HG03432 (cell line): ENCODE results near the gene PRKCQ.
A peak's percentile ranks its signal among the peaks of the same experiment; 100 is the strongest.
"Not testable (repeated sequence)": the region's sequence is repeated elsewhere in the genome, so short reads cannot be mapped to it uniquely, and the experiment has no call there.

Source experiments
- ATAC-seq: cut with Tn5 transposase; IDR thresholded peaks from one replicate; pipeline ENCODE4 v1.9.1; 2021; ENCODE audit warnings: mild to moderate bottlenecking, moderate library complexity; ENCODE audit not compliant: unreplicated experiment

The PRKCQ gene

DNA sequence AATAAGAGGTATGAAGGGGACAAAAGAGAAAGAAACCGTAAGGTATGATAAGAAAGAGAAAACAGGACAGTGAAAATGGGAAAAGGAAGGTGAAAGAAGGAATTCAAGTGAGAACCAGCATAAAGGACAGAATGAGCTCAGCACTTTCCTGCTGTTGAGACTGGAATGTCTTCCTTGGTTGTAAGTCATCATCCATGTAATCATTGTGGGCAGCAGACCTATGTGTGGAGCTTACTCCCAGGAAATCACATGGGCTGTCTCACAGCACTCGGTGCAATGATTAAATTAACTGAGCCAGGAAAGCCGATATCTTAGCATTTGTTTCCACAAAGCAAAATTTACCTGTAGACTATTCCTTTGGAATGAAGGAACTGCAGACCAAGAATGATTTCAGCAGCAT is 118.1 kb downstream of the PRKCQ start:
- ATAC-seq = no peak

DNA sequence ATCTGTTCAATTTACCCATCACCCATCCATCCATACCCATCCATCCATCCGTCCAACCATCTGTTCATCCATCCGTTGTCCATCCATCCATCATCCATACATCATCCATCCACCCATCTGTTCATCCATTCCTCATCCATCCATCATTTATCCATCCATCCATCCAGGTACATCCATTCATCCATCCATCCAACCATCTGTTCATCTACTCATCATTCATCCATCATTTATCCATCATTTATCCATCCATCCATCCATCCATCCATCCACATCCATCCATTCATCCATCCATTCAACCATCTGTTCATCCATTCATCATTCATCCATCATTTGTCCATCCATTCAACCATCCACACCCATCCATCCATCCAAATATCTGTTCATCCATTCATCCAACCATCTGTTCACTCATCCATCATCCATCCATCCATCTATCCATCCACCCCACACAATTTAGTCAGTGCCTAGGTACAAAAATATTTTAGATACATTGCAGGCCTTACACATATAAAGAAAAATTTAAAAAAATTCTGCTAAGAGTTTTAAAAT is 119.1 kb downstream of the PRKCQ start:
- no peak for ATAC-seq

DNA sequence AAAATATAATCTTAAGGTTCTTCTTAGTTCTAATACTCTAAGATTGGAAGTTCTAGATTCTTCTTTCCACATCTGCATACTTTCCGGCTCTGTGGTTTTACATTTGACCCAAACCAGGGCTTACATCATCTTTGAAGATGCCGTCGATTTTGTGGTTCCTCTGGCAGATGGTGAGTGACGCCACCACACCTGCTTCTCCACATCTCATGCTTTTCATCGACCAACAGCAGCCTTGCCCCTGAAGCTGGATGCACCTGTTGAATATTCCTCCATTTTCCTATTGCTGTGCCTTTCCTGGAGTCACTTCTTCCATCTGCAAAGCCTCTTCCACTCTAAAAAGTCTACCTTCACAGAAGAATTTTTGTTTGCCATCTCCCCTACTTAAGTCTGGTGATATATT is 121.3 kb downstream of the PRKCQ start:
- no peak for ATAC-seq

DNA sequence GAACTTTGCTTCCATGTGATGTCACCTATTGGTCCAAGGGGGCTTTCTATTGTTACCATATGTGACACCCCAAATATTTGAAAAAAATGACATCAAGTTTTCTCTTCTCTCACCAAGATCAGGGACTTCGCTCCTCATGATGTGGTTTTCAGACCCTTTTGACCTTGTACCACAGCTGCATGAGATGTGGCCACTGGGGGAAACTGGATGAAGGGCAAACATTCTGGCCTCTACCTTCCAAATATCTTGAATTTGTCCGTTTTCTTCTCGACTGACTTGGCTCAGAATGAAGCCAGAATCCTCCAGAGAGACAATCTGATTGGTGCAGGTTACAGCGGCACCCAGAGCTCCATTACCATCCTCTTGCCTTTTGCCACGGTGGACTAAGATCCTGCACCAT is 122.7 kb downstream of the PRKCQ start:
- no peak for ATAC-seq

DNA sequence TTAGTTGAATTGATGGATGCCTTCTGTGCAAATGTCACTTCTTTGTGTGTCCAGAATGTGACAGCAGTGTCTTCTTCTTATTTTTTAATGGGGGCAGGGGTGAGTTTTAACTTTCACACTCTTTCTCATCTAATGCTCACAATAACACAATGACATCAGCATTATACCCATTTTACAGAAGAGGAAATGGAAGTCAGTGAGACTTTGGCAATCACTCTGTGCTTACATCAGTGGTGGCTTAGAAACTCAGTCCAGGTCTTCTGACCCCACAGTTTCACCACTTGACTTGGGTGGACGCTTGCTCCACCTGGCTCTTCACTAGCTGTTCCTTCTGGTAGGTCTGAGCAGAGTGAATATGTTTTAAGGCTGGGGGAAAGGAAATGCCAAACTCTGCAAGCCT is 124.0 kb downstream of the PRKCQ start:
- no peak for ATAC-seq

DNA sequence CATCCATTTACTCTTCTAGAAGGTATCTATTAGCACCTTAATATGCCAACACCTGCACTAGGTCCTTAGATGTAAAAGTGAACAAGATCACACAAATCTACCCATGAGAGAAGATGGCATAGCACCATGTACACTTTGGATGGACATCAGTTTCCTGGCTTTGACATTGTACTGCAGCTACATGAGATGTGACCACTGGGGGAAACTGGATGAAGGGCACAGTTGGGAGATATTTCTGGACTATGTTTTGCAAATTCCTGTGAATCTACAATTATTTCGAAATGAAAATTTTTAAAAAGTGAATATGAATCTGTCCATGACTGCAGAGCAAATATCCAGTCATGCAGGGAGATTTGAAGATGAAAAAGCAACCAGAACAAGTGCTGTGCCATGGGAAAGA is 124.5 kb downstream of the PRKCQ start:
- ATAC-seq = no peak

DNA sequence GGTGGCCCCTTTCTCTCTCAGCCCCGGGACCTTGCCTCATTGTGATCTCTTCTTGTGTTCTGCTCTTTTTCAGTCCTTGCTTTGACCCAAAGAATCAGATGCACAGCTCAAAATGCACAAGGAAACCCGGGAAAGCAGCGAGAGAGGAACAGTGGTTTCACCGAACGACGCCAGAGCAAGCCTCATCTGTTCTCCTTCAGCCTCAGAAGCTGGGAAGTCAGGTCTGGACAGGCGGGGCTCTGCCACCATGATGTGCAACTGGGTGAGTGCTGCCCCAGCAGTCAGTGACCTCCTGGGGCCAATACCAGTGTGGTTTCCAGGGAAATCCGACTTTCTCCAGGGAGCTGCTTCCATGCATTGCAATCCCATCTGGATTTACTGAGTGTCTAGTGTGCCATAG is 133.4 kb downstream of the PRKCQ start:
- no peak for ATAC-seq

DNA sequence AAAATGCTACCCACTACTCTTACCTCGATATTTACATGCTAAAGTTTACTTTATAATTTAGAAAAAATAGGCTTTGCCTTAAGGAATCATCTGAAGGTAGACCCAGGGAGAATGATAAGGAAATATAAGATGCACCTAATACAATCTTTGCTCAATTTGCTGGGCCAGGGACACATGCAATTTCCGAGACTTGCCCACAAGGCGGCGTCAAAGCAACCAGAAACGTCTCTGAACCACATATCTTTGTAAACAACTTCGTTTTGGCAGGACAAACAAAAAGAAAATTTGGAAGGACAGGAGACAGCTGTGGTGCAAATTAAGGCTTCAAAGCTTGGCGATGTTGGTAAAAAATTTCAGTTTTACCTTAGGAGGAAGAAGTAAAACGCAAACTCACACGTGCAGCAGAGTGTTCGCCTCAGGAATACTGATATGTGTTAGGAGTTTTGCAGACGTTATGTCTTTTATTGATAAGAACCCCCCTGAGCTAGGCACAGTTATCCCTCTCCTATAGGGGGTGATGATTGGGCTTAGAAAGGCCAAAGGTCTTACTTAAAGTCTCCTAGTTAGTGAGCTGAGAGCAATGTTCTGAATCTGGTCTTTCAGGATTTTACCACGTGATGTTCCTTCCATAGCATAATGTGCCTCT is 134.3 kb downstream of the PRKCQ start:
- ATAC-seq = no peak

DNA sequence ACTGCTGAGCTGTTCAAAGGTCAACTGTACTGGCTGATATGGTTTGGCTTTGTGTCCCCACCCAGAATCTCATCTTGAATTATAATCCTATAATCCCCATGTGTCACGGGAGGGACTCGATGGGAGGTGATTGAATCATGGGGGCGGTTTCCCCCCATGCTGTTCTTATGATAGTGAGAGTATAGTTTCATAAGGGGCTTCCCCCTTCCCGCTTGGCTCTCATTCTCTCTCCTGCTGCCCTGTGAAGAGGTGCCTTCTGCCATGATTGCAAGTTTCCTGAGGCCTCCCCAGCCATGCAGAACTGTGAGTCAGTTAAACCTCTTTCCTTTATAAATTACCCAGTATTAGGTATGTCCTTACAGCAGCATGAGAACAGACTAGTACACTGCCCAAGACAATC is 140.2 kb downstream of the PRKCQ start:
- not testable (repeated sequence) for ATAC-seq

DNA sequence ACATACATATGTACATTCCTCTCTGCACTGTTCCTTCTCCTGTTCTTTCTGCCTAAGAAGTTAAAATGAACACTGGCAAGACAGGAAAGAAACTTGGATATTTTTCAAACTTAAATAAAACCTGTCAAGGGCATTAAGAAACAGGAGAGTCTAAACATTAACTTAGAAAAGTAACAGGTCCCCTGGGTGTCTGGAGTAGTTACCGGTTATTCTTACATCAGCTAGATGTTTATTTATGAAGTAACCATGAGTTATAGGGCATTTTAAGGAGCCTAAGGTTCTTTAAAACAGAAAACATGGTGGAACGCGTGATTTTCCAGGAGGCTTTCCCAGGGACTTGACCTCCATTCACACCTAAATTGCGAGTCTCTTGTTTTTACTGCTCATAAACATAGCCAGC is 148.2 kb downstream of the PRKCQ start:
- no peak for ATAC-seq

DNA sequence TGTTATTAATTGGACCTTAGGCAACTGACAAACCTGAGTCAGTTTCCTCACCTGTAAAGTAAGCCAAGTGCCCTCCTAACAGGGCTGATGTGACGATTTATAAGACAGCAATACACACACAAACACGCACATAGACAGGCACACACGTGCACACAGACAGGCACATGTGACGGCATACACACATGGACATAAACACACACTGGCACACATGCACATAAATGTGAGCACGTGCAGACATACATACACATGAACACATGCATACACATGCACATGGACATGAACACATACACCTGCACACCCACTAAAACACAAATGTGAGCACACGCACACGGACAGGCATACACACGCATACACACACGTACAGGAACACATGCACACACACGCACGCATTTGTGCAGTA is 148.9 kb downstream of the PRKCQ start:
- no peak for ATAC-seq

DNA sequence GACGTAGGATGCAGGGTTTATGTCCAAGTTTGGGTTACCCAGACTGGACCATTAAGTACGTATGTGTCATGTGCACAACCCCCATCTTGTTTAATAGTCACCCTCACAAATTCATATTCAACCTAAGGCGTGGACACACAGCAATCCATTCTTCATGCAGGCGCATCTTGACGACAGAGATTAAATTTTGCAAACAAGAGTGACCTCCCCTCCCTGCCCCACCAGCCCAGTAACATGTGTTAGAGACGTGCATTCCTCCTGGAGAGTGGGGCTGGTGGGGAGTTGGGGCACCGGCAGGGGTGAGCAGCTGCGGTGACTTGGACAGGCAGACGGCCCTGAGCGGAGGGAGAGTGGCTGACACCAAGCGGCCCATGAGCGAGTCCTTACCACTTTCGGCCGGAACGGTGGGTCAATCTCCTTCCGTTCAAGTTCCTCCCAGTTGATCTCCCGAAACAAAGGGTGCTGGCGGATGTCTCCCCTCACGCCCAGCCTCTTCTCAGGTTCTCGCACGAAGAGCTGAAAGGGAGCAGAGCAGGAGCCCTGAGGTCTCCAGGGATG is 149.6 kb downstream of the PRKCQ start:
- ATAC-seq = no peak

DNA sequence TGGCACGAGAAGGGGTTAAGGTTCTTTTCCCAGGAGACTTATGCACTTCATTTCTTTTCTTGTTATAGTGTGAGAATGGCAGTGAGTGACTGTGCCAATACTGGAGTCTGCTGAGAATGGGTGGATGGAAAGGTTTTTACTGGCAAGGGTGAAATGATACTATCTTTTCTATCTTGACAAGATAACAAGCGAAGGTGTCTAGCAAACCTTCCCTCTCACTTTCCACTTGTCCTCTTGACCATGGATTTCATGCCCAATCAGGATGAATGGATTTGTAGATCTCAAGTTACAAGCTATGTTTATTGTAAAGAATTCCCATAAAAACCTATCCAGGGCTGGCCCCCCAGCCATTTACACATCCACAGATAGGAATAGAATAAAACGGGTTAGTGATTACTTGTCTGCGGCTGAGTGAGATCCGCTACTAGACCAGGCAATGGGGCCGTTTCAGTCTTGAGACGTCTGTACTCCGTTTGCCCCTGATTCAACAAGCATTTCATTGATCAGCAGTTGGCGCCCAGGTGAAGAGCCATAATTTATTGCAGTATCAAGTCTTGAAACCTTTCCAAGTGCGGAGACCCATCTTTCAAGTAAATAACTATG is 152.6 kb downstream of the PRKCQ start:
- no peak for ATAC-seq

DNA sequence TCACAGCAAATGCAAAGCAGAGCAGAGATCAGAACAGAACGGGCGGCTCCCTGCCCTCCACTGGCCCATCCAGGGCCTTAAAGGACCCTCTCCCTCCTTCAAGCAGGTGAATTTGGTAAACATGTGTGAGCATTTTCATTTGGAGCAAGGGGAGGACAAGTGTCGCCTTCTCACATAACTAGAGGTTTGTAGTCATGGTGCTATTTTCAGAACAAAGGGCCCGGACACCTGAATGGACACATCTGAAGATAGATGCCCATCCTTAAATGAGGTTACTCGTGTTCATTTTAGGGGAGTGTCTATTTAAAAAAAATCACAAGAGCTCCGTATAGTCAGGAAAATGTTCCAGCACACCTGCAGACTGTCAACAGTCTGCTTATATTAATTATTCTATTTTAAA is 153.8 kb downstream of the PRKCQ start:
- no peak for ATAC-seq

DNA sequence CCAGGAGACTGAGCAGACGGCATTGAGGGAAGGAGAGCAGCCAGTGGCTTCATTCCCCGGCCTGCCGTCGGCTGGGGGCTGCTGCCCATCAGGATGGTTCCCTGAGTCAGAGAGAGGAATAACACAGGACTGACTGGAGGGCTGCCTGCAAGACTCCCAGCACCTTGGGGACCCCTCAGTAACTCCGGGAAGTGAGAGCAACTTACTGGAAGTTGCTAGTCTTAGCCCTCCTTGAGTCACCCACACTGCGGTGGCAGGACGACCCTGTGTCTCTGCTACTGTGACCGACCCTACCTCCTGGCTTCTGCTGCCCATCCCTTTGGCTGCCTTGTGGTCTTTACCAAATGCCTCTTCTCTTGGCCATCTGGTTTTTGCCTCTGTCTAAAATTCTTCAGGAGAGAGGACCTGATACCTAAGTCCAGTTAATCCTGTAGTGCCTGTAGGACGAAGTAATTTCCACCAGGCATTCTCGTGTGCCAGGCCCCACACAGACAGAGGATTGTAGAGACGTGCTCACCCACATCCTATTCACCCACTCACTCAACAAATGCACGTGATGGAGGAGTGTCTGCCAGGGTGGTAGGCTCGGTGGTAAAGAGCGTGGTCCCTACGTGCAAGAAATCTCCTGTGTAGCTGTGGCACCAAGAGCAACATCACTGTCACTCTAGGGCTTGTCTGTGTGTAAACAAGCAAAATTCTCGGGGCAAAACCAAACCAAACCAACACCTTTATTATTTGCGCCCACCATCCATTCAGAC is 156.5 kb downstream of the PRKCQ start:
- no peak for ATAC-seq

DNA sequence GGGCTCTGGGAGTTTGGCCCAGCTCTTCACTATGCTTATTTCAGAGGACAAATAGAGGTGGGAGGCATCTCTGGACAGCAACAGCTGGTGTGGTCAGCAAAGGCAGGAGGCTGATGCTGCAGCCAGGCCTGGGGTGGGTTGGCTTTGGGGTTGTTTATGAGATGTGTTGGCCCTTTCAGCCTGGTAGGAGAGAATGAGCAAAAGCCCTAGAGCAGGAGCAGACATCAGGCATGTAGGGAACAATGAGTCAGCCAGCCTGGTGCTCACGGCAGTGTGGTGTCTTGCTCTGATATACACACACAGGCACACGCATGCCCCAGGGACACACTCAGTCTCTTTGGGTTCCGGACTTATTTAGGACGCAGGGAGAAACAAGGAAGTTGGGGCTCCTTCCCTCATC is 157.1 kb downstream of the PRKCQ start:
- no peak for ATAC-seq

DNA sequence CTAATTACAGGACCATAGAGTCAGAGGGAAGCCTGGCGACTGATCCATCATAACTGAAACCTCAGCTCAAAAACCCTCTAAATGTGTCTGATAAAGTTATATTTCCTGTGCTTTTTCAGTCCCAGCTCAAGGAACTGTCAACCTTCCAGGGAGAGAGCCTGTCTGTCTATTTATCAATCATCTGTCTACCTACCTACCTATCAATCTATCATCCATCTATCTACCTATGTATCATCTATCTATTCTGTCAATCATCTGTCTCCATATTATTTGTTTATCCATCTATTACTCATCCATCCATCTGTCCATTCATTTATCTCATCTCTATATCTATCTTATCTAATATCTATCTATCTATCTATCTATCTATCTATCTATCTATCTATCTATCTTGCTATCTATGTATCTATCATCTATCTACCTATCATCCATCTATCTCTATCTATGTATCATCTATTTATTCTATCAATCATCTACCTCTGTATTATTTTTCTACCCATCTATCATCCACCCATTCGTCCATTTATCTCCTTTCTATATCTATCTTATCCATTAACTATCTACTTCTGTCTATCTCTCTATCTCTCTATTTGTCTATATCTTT is 161.4 kb downstream of the PRKCQ start:
- no peak for ATAC-seq

DNA sequence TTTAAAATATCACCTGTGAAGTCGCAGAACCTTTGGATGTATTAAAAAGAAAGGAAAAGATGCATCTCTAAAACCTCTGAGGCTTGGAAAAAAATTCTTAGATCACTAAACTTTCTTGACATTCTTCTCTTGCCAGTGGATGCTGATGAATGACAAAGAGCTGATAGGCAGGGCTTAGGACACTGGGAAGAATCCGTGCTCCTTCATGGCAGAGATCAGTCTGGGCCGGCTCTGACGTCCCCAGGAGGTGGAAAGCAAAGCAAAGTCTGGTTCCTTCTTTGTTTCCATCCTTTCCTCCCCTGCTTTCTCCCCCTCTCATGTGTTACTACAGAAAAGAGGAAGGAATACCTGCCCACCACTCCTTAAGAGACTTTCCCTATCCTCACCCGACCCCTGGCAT is 161.9 kb downstream of the PRKCQ start:
- no peak for ATAC-seq

DNA sequence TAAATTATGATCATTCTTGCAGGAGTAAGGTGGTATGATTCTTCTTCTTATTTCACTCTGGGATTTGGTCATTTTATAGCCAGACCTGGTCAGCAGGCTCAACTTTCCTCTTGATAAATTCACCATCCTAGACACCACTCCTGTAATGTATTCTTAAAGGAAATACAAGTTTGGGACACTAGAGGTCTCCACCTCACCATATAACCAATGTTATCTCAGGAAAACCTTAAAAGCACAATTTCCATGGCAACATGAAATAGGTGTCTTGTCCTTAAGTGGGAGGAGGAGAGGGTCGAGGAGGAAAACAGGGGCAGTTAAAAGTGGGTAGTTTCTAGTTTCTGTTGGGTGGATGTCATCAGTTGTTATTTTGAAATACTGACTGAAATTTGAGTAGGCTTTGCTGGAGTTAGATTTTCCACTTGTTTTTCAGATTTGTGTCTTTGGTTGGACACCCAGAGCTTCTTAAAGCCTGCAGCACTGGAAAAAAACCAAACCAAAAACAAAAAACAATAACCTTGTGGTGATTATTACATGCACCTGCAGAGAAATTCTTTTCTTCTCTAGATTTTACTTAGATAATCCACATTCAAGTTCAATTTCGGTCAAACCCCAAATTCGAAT is 163.1 kb downstream of the PRKCQ start:
- ATAC-seq = peak; percentile 53

DNA sequence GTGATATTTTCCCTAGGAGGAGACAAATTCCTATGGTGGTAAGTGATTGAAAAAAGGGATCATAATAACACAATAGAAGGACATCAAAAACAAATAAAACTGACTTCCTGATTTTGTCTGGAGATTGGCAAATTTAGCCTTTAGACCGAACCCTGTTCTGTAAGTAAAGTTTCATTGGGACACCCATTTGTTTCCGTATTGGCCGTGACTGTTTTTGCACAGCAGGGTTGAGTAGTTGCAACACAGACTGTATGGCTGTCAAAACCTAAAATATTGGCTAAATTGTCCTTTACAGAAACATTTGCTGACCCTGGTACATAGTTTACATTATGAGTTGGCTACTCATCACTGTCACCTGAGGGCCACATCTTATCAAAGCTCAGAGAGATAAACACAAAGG is 168.6 kb downstream of the PRKCQ start:
- no peak for ATAC-seq

DNA sequence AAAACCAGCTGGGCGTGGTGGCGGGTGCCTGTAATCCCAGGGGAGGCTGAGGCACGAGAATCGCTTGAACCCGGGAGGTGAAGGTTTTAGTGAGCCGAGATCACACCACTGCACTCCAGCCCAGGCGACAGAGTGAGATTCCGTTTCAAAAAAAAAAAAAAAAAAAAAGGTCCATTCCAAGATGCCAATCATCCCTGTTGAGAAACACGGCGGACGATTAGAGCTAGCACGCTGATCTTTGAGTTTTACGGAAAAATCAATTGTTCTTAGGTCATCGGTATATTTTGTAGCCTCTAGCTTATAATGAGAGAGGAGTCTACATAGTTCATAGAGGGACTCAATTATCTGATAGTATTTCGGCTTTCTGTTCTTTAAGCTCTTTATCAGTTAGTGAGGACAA is 169.2 kb downstream of the PRKCQ start:
- ATAC-seq = no peak
